HFFc6 (cell line): ENCODE results near the gene QRICH2. TPM values are rescaled to one million over a fixed set of nuclear protein-coding genes. Genes with fewer than 3 reads are reported as not detected.

Source experiments
- DNase-seq: peaks from one replicate; pipeline ENCODE4 v3.0.0-alpha.2; 2018
- H3K27ac Mint-ChIP-seq: 2 replicates; pipeline ENCODE4 v1.8.0; 2020; ENCODE audit warnings: mild to moderate bottlenecking, mixed read lengths
- H3K27me3 Mint-ChIP-seq: 2 replicates; pipeline ENCODE4 v1.8.0; 2021; ENCODE audit warnings: mild to moderate bottlenecking, moderate library complexity, mixed read lengths; ENCODE audit not compliant: insufficient read depth
- H3K36me3 Mint-ChIP-seq: 2 replicates; pipeline ENCODE4 v1.8.0; 2021; ENCODE audit warnings: low read depth, mixed read lengths
- H3K4me1 Mint-ChIP-seq: 2 replicates; pipeline ENCODE4 v1.8.0; 2020; ENCODE audit warnings: low read depth, mixed read lengths
- H3K4me3 Mint-ChIP-seq: 2 replicates; pipeline ENCODE4 v1.8.0; 2020; ENCODE audit warnings: mild to moderate bottlenecking, moderate library complexity, mixed read lengths
- H3K9me3 Mint-ChIP-seq: 2 replicates; pipeline ENCODE4 v1.8.0; 2020; ENCODE audit warnings: mild to moderate bottlenecking, mixed read lengths
- total RNA-seq, 6 experiments: library from RNA; stranded (reverse); fragmentation: NEBNext Ultra II Directional; extraction: Animal tissue kit (Norgen Biotek cat#: 25700); gene quantifications; 2 replicates in 1 of 6; 3 replicates in 5 of 6; pipeline ENCODE4 v1.2.3, GENCODE V29; 2021
- TF ChIP-seq, protein P1 (sequence below): fragments of 200-600 bp; sonication (generic); IDR thresholded peaks from 2 replicates; pipeline ENCODE4 v1.5.0; 2021; ENCODE audit warnings: antibody characterized with exemption, mild to moderate bottlenecking

The QRICH2 gene
- total RNA-seq, 6 experiments from 2014 or later = 1.2 to 2.3 (median 1.4) TPM

DNA sequence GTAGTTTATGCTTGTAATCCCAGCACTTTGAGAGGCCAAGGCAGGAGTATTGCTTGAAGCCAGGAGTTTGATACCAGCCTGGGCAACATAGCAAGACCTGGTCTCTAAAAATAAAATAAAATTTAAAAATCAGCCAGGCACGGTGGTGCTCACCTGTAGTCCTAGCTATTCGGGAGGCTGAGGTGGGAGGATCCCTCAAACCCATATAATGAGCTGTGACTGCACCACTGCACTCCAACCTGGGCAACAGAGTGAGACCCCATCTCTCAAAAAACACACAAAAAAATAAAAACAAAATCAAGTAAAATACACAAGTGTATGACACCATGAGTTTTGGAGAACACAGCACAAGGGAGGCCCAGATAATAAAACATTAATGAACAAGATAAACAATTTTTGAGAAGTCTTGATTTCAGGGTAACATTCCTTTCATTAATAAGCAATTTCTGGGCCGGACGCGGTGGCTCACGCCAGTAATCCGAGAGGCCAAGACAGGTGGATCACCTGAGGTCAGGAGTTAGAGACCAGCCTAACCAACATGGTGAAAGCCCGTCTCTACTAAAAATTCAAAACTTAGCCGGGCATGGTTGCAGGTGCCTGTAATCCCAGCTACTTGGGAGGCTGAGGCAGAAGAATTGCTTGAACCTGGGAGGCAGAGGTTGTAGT, 27.8 kb upstream of the QRICH2 start:
- Mint-ChIP-seq H3K36me3 (peaks cover 14% of the 10 kb centered on the region), H3K27ac (no peak overlapping the region), H3K27me3 (peaks cover 1% of the 10 kb centered on the region; the same call in 1 of the 2 replicates), H3K9me3 (no peaks in the 10 kb centered on the region), H3K4me1 (peaks cover 28% of the 10 kb centered on the region), H3K4me3 (no peak overlapping the region)
- DNase-seq = no peak
- TF ChIP-seq, protein P1, sequence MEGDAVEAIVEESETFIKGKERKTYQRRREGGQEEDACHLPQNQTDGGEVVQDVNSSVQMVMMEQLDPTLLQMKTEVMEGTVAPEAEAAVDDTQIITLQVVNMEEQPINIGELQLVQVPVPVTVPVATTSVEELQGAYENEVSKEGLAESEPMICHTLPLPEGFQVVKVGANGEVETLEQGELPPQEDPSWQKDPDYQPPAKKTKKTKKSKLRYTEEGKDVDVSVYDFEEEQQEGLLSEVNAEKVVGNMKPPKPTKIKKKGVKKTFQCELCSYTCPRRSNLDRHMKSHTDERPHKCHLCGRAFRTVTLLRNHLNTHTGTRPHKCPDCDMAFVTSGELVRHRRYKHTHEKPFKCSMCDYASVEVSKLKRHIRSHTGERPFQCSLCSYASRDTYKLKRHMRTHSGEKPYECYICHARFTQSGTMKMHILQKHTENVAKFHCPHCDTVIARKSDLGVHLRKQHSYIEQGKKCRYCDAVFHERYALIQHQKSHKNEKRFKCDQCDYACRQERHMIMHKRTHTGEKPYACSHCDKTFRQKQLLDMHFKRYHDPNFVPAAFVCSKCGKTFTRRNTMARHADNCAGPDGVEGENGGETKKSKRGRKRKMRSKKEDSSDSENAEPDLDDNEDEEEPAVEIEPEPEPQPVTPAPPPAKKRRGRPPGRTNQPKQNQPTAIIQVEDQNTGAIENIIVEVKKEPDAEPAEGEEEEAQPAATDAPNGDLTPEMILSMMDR = no peak

DNA sequence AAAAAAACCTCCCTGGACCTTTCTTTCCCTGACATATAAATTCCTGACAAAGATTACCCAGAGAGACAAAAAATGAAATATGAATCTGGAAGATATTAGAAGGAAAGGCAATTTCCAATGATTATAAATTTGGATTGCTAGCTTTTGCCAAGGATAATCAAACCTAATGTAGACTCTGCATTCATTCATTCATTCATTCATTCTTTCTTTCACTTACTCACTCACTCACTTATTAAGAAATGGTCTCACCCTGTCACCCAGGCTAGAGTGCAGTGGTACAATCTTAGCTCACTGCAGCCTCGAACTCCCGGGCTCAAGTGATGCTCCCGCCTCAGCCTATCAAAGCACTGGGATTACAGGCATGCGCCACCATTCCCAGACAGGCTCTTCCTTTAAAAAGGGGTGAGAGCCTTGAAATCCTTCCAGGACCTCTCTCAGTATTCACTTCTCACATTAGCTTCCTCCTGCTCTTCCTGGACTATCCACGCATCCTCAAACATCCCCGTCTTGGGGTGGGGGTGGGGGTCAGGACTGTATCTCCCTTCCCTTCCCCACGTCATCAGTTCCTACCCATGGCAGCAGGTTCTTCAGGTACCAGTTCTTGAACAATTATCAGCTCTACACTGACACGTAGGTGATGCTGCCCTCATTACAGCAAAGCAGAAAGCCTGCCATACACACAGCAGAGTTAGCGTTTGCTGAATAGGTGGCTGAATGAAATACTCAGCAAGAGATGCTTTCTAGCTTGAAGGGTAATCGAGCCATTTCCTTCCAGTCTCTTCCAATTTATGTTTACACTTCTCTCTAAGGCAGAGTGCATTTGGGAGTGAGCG, 25.8 kb upstream of the QRICH2 start:
- TF ChIP-seq, protein P1 = no peak
- H3K4me3 Mint-ChIP-seq = no peak overlapping the region
- no peaks in the 10 kb centered on the region for H3K9me3 Mint-ChIP-seq
- peaks cover 7% of the 10 kb centered on the region for H3K36me3 Mint-ChIP-seq
- H3K27me3 Mint-ChIP-seq = peaks cover 1% of the 10 kb centered on the region; the same call in 1 of the 2 replicates
- peaks cover 28% of the 10 kb centered on the region for H3K4me1 Mint-ChIP-seq
- no peak for DNase-seq
- peak overlapping the region; percentile 14; the same call in 1 of the 2 replicates for H3K27ac Mint-ChIP-seq

DNA sequence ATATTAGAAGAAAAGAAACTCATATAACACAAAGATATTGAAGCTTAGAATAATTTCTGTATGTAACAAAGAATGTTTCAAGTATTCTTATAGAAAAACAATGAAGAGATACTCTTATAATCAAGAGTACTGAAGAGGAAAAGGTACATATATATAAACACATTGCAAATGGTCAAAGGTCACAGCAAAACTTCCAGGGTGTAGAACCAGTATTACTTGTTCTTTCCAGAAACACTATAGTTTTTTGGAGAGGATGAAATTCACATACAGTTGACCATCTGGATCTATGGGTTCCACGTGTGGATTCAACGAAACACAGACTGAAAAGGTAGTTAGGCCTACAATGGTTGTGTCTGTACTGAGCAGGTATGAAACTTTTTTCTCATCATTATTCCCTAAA, 23.0 kb upstream of the QRICH2 start:
- no peak overlapping the region for H3K27ac Mint-ChIP-seq
- no peak for DNase-seq
- no peak overlapping the region for H3K4me3 Mint-ChIP-seq
- H3K4me1 Mint-ChIP-seq = peaks cover 16% of the 10 kb centered on the region
- H3K9me3 Mint-ChIP-seq = no peaks in the 10 kb centered on the region
- TF ChIP-seq, protein P1 = no peak
- peaks cover 1% of the 10 kb centered on the region; the same call in 1 of the 2 replicates for H3K27me3 Mint-ChIP-seq
- peaks cover 16% of the 10 kb centered on the region for H3K36me3 Mint-ChIP-seq

DNA sequence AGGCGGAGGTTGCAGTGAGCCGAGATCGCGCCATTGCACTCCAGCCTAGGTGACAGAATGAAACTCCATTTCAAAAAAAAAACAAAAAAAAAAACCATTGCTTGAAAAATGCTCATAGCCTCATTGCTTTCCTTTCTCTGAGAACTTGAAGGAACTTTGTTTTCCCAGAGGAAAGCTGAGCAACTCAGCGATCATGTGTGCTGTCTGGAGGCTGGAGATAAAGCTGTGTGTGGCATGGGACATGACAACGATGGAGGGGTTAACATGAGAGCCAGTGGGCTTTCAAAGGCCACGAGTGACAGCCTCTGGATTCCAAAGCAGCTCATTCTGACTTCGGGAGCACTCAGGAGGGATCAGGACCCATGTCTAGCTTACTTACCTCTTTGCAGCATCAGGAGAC, 21.6 kb upstream of the QRICH2 start:
- TF ChIP-seq, protein P1 = no peak
- DNase-seq = no peak
- Mint-ChIP-seq H3K9me3 (no peaks in the 10 kb centered on the region), H3K27ac (no peak overlapping the region), H3K27me3 (peaks cover 1% of the 10 kb centered on the region; the same call in 1 of the 2 replicates), H3K36me3 (peaks cover 16% of the 10 kb centered on the region), H3K4me3 (no peak overlapping the region), H3K4me1 (peaks cover 10% of the 10 kb centered on the region)

DNA sequence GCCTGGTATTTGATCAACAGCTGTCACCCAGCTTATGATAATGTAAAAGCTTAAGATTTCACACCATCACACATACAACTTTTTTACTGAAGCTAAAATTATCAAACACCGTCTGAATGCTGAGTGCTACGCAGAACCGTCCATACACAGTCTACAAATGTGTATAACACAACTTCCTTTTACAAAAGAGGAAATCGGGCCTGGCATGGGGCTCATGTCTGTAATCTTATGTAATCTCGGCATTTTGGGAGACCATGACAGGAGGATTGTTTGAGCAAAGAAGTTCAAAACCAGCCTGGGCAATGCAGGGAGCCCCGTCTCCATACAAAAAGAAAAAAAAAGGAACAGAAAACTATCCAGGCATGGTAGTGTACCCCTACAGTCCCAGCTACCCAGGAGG, 19.6 kb upstream of the QRICH2 start:
- Mint-ChIP-seq H3K27me3 (no peaks in the 10 kb centered on the region; the same call in 1 of the 2 replicates), H3K36me3 (peaks cover 21% of the 10 kb centered on the region), H3K4me3 (no peak overlapping the region), H3K27ac (no peak overlapping the region), H3K4me1 (no peaks in the 10 kb centered on the region), H3K9me3 (no peaks in the 10 kb centered on the region)
- DNase-seq = no peak
- TF ChIP-seq, protein P1 = no peak
